ENCODE data around the gene NGFR. TPM values are rescaled to one million over a fixed set of nuclear protein-coding genes. Genes with fewer than 3 reads are reported as not detected.
A peak's percentile ranks its signal among the peaks of the same experiment; 100 is the strongest.

NGFR gene
- total and polyA plus RNA-seq, 9 of the 15 experiments (the other 6 are each of a cell fraction or from before 2014, with no cell fraction given), result 0.07 to 0.23 (median 0.13) TPM; not detected in 4

- Histone ChIP-seq H3K4me1 (replicated peaks in 1 of 2; ENCODE audit: control insufficient read depth in 2 of 2, insufficient read depth in 2 of 2, low read length in 2 of 2) (peaks cover 0 to 14% of the 10 kb centered on the region in 2 experiments; a peak in 3 of 5 replicates), H3K27me3 (ENCODE audit: control insufficient read depth in 2 of 2, insufficient read depth in 2 of 2, low read length in 2 of 2) (peaks cover 0 to 6% of the 10 kb centered on the region in 2 experiments; a peak in 1 of 5 replicates), H2AFZ (ENCODE audit: low read depth, low read length) (no peak overlapping the region), H3K4me2 (ENCODE audit: insufficient read depth, low read length) (no peak overlapping the region), H3K79me2 (ENCODE audit: control insufficient read depth, insufficient read depth, low read length) (no peaks in the 10 kb centered on the region), H3K36me3 (ENCODE audit: control insufficient read depth, insufficient read depth, low read length) (no peaks in the 10 kb centered on the region), H3K9me1 (ENCODE audit: control insufficient read depth, insufficient read depth, low read length) (no peaks in the 10 kb centered on the region), H3K27ac (ENCODE audit: extremely low read depth, low read depth, low read length) (no peak overlapping the region), H4K20me1 (replicated peaks; ENCODE audit: control insufficient read depth, insufficient read depth, low read length) (no peaks in the 10 kb centered on the region), H3K4me3 (no peak overlapping the region), H3K9me3 (replicated peaks; ENCODE audit: control insufficient read depth, insufficient read depth, low read depth, low read length) (no peaks in the 10 kb centered on the region), H3K9ac (ENCODE audit: insufficient read depth in 1 of 2, low read depth in 2 of 2, low read length in 2 of 2) (peak overlapping the region in 1 of 2 experiments; percentile 20; a peak in 1 of 4 replicates)
- POLR2A ChIA-PET, result no interaction called here
- CTCF ChIA-PET (ENCODE audit: low intra/inter-chr PET ratio), result interaction anchor here (1.6 to 2.4 kb wide), 3 partner anchors 21 to 119 kb away, joined by 3 to 11 read pairs (median 10); partner anchors contain the start of gene NXPH3
- 22% methylated on average over 13 of the region's 14 CpGs for WGBS (ENCODE audit: insufficient coverage, low coverage, missing lambda C conversion rate)
- peak in 1 of 4 experiments; percentile 8 for DNase-seq (ENCODE audit: extremely low read depth in 1 of 4, low spot score in 3 of 4)
- FAIRE-seq, result no peak
- intact Hi-C loops (cut with micrococcal nuclease) (loop anchor here (5.0 kb wide), 1 partner anchor 238 kb away; no protein-coding TSS in a partner anchor), in situ Hi-C loops (cut with MboI) (loop anchor here (5.0 kb wide), 3 partner anchors 118 to 248 kb away; partner anchors contain the start of gene PHB1)
- 0 out of 2 replicates have a peak, but pooled peaks have one; percentile 18 for TF ChIP-seq USF2 (CRISPR knock-in tag; IDR thresholded peaks at IDR 0.05)
- TF ChIP-seq VEZF1 (CRISPR knock-in tag; IDR thresholded peaks at IDR 0.05), result no peak
- BruUV-seq (replicated peaks), result no TSS peak
- ATAC-seq, result no peak
Observed at GRCh38 chr17:49554694-49555494, 59.8 kb downstream of the NGFR start.
